Pulmonary artery endothelial cell (primary cell): ENCODE measurements around the gene S100A7A. TPM values are rescaled to one million over a fixed set of nuclear protein-coding genes. Genes with fewer than 3 reads are reported as not detected.
"Not testable (repeated sequence)": the region's sequence is repeated elsewhere in the genome, so short reads cannot be mapped to it uniquely, and the experiment has no call there.

Experiments
- DNase-seq: peaks from one replicate; pipeline ENCODE4 v3.0.0-alpha.2; 2011; ENCODE audit warnings: low read depth, low spot score
- total RNA-seq: library from RNA; depleted of rRNA; stranded (reverse); fragments of >200 nt; gene quantifications from 2 replicates; pipeline ENCODE4 v1.2.3, GENCODE V29; 2014

S100A7A gene
- total RNA-seq, 1 donor from 2014 or later, result not detected

DNA sequence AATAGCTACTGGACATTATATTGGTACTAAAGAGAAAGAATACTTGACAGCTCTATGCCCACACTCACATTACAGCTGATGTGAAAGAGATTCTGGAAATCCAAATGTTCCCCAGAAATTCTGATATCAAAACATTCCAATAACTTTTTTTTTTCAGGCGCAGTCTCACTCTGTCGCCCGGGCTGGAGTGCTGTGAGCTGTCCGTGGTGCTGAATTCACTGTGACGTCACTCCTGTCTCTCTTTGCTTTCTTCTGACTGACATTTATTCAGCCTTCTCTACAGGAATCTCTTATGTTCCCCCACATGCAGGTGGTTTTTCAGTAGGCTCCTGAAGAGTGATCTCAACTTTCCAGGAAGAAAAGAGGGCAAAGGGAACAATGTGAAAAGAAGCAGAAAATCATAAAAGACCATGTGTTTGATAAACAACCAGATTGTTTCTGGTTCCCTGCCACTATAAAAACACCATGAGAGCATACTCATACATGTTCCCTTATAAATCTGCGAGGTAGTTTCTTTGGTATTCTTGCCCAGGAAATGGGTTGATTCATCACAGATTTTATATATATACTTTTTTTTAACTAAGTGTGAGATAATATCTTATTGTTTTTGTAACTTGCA lies 6.2 kb downstream of the S100A7A start:
- DNase-seq, result peak; percentile 22

DNA sequence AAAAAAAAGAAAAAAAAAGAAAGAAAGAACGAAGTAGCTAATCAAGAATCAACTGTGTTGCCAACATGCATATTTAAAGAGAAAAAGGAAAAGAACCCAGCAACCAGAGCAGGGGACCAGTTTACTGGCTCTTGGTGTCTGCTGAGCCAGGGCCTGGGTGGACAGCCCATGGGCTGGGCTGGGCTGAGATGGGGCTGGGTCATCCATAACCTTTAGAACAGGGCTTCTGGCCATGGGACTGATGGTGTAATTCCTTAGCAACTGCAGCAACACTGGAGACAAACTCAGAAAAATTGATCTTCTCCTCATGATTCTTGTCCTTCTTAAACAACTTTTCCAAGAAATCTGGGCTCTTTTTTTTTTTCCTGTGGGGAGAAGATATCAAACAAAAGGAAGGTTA lies 10.5 kb downstream of the S100A7A start:
- no peak for DNase-seq

DNA sequence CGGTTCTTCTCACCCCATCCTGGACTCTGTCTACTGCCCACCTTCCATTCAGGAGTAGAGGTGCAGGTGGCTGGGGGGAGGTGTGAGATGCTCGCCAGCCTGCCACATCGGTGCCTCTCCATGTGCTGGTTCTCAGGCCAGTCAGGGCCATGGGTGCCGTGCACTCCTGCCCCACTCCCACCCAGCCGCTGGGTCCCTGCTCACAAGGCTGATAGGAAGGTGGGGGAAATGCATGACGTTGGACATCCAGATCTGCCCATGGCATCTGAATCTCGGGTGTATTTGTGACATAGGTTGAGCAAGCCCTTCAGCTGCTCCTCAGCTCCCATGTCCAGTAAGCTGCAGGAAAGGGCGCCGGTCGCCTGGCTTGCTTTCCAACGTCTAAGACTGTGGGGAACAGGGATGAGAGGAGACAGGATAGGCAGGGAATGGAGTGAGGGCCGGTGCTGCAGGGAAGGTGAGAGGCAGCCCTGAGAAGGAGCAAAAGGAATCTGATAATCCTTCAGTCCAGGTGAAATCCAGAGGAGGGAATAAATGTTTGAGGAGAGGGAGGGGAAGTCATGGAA lies 11.8 kb downstream of the S100A7A start:
- no peak for DNase-seq

DNA sequence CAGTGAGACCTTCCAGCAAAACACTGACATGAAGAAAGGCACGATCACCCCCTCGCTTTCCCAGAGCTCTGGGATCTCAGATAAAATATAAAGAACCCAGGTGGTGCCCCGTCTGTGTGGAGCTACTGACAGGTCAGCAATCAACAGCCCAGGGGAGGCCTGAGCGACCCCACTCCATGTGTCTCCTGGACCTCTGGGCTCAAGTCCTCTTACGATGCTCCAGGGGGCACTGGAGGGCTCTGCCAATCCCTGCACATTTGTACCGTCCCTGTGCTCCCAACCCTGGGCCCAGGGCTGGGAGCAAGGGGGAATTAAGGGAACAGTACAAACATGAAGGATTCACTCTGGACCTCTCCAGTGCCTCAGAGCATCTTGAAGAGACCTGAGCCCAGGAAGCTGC lies 12.5 kb downstream of the S100A7A start:
- DNase-seq, result no peak

DNA sequence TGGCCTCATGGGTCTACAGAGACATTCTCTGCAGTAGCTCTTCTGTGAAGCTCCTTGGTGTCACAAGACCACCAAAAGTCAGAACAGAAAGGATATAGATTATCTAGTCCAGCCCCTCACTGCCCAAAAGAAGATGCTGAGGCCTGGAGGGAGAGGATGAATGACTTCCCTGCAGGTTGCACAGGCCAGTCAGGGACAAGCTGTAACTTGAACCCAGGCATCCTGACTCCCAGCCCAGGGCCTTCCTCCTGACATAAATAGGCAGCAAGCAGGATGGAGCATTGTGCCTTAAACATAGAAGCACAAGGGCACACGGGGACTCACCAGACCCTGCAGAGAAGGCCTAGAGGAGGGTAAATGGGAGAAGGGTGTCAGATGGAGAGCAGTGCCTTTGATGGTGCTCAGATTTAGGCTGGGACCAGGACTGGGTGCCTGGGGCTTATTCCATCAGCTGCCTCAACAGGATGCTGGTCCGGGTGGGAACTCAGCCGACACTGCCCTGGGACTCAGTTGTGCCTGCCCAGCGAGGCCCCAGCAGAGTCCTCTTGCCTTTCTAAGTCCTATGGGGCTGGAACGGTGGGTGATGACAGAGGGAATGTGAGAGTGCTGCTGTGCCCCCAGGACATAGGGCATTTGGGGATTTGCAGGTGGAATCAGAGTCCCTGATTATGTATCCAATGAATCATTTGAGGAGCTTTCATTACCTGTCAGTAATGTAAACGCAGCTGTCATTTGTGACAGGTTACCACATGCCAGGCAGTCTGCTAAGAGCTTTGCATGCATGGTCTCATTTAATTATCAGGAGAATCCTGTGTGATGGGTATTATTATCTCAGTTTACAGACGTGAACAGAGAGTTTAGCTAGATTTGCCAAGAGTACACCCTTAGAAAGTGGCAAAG lies 13.2 kb downstream of the S100A7A start:
- no peak for DNase-seq

DNA sequence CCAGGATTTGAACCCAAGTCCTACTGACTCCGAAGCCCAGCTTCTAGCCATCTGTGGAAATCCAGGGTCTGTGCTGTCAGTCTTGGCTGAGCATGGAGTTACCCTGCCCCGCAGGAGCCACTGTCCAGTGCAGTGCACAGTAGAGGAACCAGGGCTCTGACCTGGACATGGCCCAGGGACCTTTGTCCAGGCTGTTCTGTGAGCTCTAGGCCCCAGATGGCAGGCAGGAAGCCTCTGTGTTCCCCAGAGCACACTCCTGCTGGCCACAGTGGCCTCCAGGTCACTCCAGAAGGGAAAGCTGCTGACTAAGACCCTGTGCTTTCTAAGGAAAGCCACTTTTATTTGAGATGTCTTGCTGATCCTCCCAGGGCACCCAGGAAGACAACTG lies 13.8 kb downstream of the S100A7A start:
- no peak for DNase-seq

DNA sequence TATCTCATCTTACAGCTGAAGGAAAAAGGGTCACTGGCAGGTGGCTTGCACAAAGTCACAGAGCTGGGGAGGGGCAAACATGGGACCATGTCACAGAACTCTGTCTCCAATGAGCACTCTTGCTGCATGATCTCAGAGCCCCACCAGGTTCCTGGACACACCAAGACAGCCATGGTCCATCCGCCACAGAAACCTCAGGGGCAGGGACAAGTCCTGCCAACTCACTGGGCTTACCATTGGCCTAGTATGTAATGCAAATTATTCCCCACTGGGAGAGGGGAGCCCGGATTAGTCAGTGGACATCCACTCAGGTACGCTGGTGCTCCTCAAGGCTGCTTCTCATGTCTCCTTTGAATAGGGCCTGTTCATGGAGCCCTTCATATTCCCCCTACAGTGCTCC lies 14.2 kb downstream of the S100A7A start:
- DNase-seq, result no peak

DNA sequence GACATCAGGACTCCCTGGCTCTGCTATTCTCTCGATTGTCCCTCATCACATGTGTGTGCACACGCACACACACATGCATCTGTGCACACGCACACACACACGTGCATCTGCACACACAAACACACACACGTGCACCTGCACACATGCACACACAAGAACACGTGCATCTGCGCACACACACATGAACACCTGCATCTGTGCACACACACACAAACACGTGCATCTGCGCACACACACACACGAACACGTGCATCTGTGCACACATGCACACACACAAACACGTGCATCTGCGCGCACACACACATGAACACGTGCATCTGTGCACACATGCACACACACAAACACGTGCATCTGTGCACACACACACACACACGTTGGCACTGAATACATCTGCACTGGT lies 14.7 kb downstream of the S100A7A start:
- no peak for DNase-seq

DNA sequence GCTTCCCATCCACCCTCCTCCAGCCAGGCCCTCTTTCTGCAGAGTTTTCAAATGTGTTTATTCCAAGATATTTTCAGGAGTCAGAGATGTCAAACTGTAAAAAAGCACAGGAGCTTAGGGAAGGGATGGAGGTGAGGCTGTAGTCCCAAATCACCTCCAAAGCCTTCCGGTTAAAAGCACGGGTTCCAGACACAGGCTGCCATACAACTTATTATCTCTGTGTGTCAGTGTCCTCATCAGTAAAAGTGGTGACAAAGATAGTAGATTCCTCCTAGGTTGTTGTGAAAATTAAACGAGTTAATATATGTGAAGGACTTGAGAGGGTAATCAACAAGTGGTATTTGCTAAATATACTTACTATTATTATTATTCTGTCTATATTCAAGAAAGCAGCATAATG lies 15.1 kb downstream of the S100A7A start:
- no peak for DNase-seq

DNA sequence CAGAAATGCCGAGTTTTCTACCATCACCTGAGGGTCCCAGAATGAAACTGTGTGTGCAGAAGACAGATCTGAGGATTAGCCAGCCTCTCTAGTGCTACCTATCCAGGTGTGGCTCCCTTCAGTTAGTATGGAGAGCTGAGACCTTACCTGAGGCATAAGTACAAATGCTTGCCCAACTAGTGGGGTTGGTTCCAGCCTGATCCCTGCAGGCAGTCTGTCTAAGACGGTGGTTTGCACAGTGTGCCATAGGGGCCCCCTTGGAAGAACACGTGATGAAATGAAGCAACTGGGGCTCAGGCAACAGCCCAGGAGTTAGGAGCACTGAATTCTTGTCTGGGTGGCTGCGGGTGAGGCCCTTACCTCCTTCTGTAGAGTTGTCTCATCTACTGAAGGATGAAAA lies 15.6 kb downstream of the S100A7A start:
- no peak for DNase-seq

DNA sequence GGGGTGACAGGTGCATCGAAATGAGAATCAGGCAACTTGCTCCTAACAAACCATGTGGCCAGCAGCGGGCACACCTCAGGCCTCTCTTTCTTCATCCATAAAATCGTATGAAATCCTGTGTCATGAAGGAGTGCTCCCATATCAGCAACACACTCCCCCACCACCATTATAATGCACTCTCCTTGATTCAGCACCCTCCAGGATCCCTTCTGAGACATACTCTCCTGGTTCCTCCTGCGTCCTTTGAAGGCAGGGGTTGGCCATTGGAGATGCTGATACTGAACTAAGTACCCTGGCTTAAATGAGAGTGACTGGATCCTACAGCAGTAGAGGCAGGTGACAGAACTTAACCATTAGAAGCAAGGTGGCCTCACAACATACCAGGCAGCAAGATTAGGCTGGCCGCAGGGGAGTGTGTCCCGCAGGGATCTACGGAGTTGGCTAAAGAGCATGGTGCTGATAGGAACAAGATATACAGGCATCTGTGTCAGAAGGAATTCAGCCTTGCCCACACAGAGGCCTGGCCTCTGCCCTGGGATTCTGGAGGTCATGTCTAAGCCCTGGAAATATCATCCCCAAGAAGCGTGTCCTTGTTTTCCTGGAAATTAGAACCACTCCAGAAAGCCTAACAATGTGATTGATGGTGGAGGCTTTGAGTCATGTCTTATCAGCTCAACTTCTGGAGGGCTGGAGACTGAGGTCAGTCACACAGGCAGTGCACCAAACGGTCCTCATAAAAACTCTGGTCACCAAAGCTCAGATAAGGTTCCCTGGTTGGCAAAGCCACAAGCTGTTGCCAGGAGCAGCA lies 16.8 kb downstream of the S100A7A start:
- no peak for DNase-seq

DNA sequence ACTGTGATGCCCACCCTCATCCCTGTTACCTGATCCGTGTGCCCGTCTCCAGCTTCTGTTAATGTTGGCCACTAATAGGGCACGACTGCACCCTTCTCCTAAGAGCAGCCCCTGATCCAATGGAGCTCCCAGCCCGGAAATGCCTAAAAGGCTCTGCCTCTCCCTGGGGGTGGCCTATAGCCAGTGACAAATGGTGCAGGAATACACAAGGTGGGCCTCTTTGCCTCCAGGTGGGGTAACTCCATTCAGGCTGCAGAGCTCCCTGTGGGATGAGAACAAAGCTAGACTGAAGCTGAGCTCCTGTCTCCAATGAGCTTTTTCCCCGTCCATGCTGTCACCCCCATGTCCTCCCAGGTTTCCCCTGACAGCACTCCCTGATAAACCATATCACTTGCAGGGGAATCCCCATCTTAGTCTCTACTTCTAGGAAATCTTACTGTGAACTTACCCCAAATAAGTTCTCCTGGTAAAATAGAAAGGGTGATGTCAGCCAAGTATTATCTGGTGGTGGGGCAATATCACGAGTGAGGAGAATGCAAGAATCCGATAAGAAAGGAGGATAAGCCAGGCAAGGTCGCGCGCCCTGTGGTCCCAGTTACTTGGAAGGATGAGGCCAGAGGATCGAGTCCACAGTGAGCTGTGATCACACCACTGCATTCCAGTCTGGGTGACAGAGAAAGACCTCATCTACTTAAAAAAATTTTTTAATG lies 18.6 kb downstream of the S100A7A start:
- no peak for DNase-seq

DNA sequence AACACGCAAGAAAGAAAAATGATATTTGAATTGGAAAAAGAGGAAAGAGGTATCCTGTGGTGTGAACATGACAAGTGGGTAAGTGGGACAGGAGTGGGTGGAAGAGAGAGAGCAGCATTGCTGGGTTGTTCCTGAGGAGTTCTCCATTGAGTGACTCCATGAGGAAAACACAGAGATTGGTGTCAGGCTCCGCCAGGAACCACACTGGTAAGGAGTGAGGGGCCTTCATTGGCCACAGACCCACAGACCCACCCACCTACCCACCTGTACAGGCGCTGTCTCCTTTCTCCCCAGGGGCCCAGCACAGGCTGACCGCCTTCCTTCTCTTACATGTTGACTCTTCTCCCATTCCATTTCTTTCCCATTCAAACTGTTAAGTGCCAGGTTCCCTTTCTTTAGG lies 20.9 kb downstream of the S100A7A start:
- DNase-seq, result no peak

DNA sequence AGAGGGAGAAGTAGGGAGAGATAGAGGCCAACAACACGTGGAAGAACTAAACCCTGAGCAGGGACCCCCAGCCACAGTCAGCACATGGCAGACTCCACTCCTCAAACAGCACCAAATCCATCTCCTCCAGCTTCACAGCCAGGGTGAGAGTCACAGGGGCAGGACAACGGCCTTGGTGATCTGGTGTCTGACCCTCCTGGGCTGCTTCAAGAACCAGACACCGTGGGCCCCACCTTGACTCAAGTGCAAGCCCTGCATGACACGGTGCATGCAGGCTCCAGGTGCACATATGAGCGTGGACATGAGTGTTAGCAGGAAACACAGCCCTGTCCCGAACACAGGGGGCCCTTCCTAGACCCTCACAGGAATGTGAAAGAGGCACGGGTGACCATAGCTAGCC lies 22.3 kb downstream of the S100A7A start:
- no peak for DNase-seq

DNA sequence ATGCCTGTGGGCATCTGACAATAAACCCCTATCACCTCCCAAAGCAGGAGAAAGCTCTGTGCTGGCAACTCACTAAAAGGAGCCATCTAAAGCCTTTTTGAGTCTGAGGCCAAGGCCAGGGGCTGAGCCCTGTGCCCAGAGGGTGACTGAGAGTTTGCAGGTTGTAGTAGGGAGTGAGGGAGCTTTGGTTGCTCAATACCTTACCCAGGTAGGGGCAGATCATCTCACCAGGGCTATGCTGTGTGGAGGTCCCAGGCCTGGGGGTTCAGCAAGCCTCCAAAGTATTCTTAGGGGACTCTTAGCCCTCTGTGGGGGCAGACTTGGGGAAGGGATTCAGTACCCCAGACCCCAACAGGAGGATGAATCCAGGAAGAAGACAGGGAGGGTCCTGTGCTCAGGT lies 23.0 kb downstream of the S100A7A start:
- DNase-seq, result no peak

DNA sequence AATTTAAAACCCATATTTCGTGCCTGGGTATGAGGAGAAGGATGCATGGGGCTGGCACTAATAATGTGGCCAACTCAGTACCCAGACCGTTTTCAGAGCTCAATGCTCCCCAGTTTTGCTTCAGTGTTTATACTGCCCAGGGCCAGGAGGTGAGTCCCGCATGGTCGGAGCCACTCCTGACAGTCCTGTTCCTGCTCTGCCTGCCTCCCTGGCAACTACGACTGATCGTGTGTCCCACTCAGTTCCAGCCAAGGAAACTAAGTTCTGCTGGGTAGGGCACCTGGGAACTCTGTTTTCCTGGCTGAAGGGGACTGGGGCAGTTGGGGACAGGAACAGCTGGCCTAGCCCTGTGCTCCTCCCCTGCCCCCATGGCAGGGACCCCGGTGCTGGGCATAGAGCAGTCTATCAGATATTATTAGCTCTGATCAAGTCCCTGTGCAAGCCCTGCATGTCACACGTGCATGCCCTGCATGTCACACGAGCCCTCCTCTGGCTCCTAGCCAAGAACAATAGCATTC lies 25.0 kb downstream of the S100A7A start:
- DNase-seq, result no peak

DNA sequence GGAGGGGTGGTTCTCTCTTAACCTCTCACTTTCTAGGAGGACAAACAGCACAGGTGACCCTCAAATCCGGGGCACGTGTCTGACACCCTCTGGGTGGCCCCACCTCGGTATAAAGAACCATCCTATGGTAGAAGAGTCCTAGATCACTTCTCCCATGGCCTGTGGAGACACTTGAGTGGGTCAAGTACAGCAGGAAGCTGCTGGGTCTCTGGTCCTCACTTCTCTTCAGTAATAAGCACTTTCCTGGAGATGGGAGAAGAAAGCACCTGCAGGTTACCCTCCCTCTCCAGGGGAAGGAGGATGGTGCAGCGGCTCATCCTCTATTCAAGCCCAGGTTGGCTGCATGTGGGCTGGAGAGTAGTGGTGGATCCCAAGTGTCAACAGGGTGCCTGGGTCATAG lies 27.2 kb downstream of the S100A7A start:
- no peak for DNase-seq

DNA sequence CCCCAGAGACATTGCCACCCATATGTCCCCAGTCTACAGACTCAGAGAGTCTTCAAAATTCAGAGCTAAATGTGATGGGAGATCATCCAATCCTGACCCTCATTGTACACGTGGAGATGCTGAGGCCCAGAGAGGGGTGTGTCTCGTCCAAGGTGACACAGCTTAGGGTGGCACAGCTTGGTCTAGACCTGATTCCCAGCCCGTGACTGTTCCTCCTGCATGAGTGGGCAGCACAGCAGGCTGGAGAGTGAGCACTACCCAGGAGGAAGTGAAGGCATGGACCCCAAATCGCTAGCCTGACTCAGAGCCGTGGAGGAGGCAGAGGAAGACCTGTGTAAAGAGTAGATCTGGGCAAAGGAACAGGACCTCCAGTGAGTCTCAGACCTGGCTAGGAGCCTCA lies 27.8 kb downstream of the S100A7A start:
- DNase-seq, result no peak

DNA sequence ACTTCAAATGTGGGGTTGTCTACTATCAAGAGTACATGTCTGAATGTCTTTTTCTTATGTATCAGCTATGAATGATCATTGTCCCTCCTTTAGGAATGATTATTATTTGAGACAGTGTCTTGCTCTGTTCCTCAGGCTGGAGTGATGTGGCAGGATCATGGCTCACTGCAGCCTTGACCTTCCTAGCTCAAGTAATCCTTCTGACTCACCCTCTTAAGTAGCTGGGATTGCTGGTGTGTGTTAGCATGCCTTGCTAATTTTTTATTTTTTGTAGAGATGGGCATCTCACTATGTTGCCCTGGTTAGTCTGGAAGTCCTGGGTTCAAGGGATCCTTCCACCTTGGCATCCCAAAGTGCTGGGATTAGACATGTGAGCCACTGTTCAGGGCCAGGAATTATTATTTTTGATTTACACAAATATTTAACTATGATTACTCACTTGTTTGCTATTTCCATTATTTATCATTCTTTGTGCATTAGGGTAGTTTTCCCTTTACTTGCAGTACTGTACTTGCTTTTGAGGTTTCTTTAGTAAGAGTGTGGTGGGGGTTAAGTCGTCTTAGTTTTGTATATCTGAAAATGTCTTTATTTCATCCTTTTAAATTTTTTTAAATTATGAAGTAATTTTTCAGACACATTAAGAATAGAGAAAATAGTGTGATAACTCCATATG lies 31.3 kb downstream of the S100A7A start:
- DNase-seq, result no peak

DNA sequence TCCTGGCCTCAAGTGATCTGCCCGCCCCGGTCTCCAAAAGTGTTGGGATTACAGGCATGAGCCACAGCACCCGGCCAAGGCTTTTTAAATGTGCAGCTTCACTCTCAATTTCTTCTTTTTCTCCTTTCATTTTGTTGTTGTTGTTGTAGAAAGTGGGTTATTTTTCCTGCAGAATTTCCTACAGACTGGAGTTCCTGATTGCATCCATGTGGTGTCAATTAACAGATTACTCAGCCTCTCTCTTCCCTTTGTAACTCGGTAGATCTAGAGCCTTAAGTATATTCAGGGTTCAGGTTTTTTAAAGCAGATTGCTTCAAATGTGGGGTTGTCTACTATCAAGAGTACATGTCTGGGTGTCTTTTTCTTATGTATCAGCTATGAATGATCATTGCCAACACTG lies 32.5 kb downstream of the S100A7A start:
- DNase-seq, result not testable (repeated sequence)

DNA sequence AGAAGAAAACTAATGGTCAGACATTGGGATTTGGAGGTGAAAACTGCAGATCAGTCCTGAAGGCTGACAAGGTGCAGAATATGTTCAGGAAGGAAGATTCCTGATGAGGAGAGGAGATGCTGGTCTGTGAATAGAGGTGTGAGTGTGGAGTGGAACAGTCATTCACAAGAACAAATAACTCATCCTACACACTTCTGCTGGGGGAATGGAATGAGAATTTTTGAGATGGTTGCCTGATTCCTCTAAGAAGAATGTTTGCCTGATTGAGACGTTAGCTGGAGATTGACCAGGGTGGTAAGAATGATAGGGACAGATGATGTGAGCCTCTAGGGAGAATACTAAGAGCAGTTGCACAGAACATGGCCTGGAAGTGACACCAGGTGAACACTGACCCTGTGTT lies 40.1 kb downstream of the S100A7A start:
- no peak for DNase-seq
